ENCODE data around the gene RASD2.

RASD2 gene

GRCh38 chr22:35568751-35569739 is 28.4 kb downstream of the RASD2 start:
- H3K27ac ChIP-seq (ENCODE audit: low read length), result no peak overlapping the region
- TF ChIP-seq CTCF (IDR thresholded peaks at IDR 0.05; ENCODE audit: low read depth, low read length) (no peak), EZH2phosphoT487 (IDR thresholded peaks at IDR 0.05; ENCODE audit: low read depth) (no peak)

GRCh38 chr22:35569916-35570315 is 29.3 kb downstream of the RASD2 start:
- H2AFZ ChIP-seq (ENCODE audit: low read depth, low read length), result no peak overlapping the region
- H3K4me3 ChIP-seq (ENCODE audit: low read length), result no peak overlapping the region
- peaks cover 31% of the 10 kb centered on the region for H3K27me3 ChIP-seq (ENCODE audit: low read depth, low read length)
- no peaks in the 10 kb centered on the region for H3K9me3 ChIP-seq (ENCODE audit: insufficient read depth, low read length)
- no peaks in the 10 kb centered on the region for H3K79me2 ChIP-seq (ENCODE audit: low read length)
- H3K4me2 ChIP-seq (ENCODE audit: low read length), result no peak overlapping the region
- H3K4me1 ChIP-seq (ENCODE audit: low read length), result no peaks in the 10 kb centered on the region
- H3K27ac ChIP-seq (ENCODE audit: low read length), result no peak overlapping the region
- TF ChIP-seq CTCF (IDR thresholded peaks at IDR 0.05; ENCODE audit: low read depth, low read length), result no peak
- no peak for TF ChIP-seq EZH2phosphoT487 (IDR thresholded peaks at IDR 0.05; ENCODE audit: low read depth)
- no peak overlapping the region for H3K9ac ChIP-seq (ENCODE audit: low read length)
- no peaks in the 10 kb centered on the region for H3K36me3 ChIP-seq (replicated peaks; ENCODE audit: low read depth, low read length)
- H4K20me1 ChIP-seq (ENCODE audit: insufficient read depth, low read length), result no peaks in the 10 kb centered on the region

More at GRCh38 chr22:35568751-35569739, 28.4 kb downstream of the RASD2 start:
- Histone ChIP-seq H3K27me3 (ENCODE audit: low read depth, low read length) (peaks cover 40% of the 10 kb centered on the region), H4K20me1 (ENCODE audit: insufficient read depth, low read length) (no peaks in the 10 kb centered on the region), H3K9ac (ENCODE audit: low read length) (no peak overlapping the region), H3K9me3 (ENCODE audit: insufficient read depth, low read length) (no peaks in the 10 kb centered on the region), H3K36me3 (replicated peaks; ENCODE audit: low read depth, low read length) (no peaks in the 10 kb centered on the region), H3K4me2 (ENCODE audit: low read length) (no peak overlapping the region), H3K4me3 (ENCODE audit: low read length) (no peak overlapping the region), H2AFZ (ENCODE audit: low read depth, low read length) (no peak overlapping the region), H3K79me2 (ENCODE audit: low read length) (no peaks in the 10 kb centered on the region), H3K4me1 (ENCODE audit: low read length) (no peaks in the 10 kb centered on the region)

GRCh38 chr22:35570686-35571194 is 30.1 kb downstream of the RASD2 start:
- no peaks in the 10 kb centered on the region for H3K79me2 ChIP-seq (ENCODE audit: low read length)
- no peaks in the 10 kb centered on the region for H3K9me3 ChIP-seq (ENCODE audit: insufficient read depth, low read length)
- H3K27ac ChIP-seq (ENCODE audit: low read length), result no peak overlapping the region
- H4K20me1 ChIP-seq (ENCODE audit: insufficient read depth, low read length), result no peaks in the 10 kb centered on the region
- H3K27me3 ChIP-seq (ENCODE audit: low read depth, low read length), result peaks cover 24% of the 10 kb centered on the region
- no peak overlapping the region for H3K4me3 ChIP-seq (ENCODE audit: low read length)
- H3K4me1 ChIP-seq (ENCODE audit: low read length), result no peaks in the 10 kb centered on the region
- no peaks in the 10 kb centered on the region for H3K36me3 ChIP-seq (replicated peaks; ENCODE audit: low read depth, low read length)
- H3K9ac ChIP-seq (ENCODE audit: low read length), result no peak overlapping the region
- H2AFZ ChIP-seq (ENCODE audit: low read depth, low read length), result no peak overlapping the region
- TF ChIP-seq EZH2phosphoT487 (IDR thresholded peaks at IDR 0.05; ENCODE audit: low read depth), result no peak
- TF ChIP-seq CTCF (IDR thresholded peaks at IDR 0.05; ENCODE audit: low read depth, low read length), result no peak
- H3K4me2 ChIP-seq (ENCODE audit: low read length), result no peak overlapping the region

GRCh38 chr22:35572556-35572955 is 31.9 kb downstream of the RASD2 start:
- no peak overlapping the region for H3K27ac ChIP-seq (ENCODE audit: low read length)
- H3K36me3 ChIP-seq (replicated peaks; ENCODE audit: low read depth, low read length), result no peaks in the 10 kb centered on the region
- no peaks in the 10 kb centered on the region for H3K9me3 ChIP-seq (ENCODE audit: insufficient read depth, low read length)
- H3K4me1 ChIP-seq (ENCODE audit: low read length), result no peaks in the 10 kb centered on the region
- no peaks in the 10 kb centered on the region for H3K79me2 ChIP-seq (ENCODE audit: low read length)
- H3K4me3 ChIP-seq (ENCODE audit: low read length), result no peak overlapping the region
- no peak overlapping the region for H2AFZ ChIP-seq (ENCODE audit: low read depth, low read length)
- H4K20me1 ChIP-seq (ENCODE audit: insufficient read depth, low read length), result no peaks in the 10 kb centered on the region
- no peak overlapping the region for H3K9ac ChIP-seq (ENCODE audit: low read length)
- TF ChIP-seq EZH2phosphoT487 (IDR thresholded peaks at IDR 0.05; ENCODE audit: low read depth), result no peak
- no peak for TF ChIP-seq CTCF (IDR thresholded peaks at IDR 0.05; ENCODE audit: low read depth, low read length)
- H3K4me2 ChIP-seq (ENCODE audit: low read length), result no peak overlapping the region
- peaks cover 21% of the 10 kb centered on the region for H3K27me3 ChIP-seq (ENCODE audit: low read depth, low read length)

All from OCI-LY3 (cell line).